ENCODE results near the gene PLA2G15.

DNA sequence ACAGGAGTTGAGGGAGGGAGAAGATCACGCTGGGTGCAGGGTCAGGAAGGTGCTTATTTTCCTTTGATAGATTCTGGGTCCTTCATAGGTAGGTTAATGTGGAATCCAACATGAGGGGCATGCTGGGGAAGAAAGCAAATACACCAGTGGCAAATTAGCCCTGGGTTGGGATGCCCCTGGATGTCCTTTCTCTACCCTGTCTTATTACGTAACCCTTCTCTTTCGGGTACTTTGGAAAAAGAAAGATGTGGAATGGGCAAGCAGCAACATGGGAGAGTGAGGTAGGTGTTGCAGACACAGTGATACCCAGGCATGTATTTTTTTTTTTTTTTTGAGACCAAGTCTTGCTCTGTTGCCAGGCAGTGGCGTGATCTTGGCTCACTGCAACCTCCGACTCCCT, 28.3 kb downstream of the PLA2G15 start:
- TF ChIP-seq, protein P1, sequence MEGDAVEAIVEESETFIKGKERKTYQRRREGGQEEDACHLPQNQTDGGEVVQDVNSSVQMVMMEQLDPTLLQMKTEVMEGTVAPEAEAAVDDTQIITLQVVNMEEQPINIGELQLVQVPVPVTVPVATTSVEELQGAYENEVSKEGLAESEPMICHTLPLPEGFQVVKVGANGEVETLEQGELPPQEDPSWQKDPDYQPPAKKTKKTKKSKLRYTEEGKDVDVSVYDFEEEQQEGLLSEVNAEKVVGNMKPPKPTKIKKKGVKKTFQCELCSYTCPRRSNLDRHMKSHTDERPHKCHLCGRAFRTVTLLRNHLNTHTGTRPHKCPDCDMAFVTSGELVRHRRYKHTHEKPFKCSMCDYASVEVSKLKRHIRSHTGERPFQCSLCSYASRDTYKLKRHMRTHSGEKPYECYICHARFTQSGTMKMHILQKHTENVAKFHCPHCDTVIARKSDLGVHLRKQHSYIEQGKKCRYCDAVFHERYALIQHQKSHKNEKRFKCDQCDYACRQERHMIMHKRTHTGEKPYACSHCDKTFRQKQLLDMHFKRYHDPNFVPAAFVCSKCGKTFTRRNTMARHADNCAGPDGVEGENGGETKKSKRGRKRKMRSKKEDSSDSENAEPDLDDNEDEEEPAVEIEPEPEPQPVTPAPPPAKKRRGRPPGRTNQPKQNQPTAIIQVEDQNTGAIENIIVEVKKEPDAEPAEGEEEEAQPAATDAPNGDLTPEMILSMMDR (IDR thresholded peaks at IDR 0.05; ENCODE audit: insufficient read depth, low read length) = no peak
- TF ChIP-seq POLR2AphosphoS5 (IDR thresholded peaks at IDR 0.05; ENCODE audit: low read depth) = no peak
